HCT116 (cell line): Measurements from ENCODE around the gene MACROD1. TPM values are rescaled to one million over a fixed set of nuclear protein-coding genes. Genes with fewer than 3 reads are reported as not detected.

Source experiments
- ATAC-seq: fragments of 200-7000 bp; cut with Tn5 transposase; 2 replicates; pipeline ENCODE4 v1.9.1; 2020; ENCODE audit warnings: mild to moderate bottlenecking, moderate library complexity
- BruUV-seq: library from RNA; stranded (reverse); fragments of 400-500 nt; replicated peaks from 2 replicates; lab custom pipeline; 2021; lab: Mats Ljungman, UMichigan
- CTCF ChIA-PET: fragments of 300-600 bp; sonication (Branson Sonifier 250); formaldehyde crosslinking; loops from one replicate; lab custom pipeline; 2021; ENCODE audit warnings: antibody characterized with exemption; lab: Charles Lee
- POLR2A ChIA-PET: fragments of 300-600, 350-600 bp; sonication (Branson Sonifier 250); formaldehyde crosslinking; loops from one replicate; lab custom pipeline; 2021; ENCODE audit warnings: antibody characterized with exemption; lab: Charles Lee
- RAD21 ChIA-PET, 2 experiments: fragments of 300-600 bp; sonication (Branson Sonifier 250); formaldehyde crosslinking; loops; one replicate each; lab custom pipeline; 2023; ENCODE audit warnings: low total read pairs in 2 of 2; ENCODE audit not compliant: uncharacterized antibody in 2 of 2, unreplicated experiment in 2 of 2, low non-redundant PET in 1 of 2; lab: Charles Lee
- DNase-seq: peaks from one replicate; pipeline ENCODE4 v3.0.0-alpha.2; 2010; ENCODE audit warnings: low read depth, low spot score
- H2AFZ ChIP-seq: fragments of 200-600 bp; shearing (Covaris generic), sonication (generic); 2 replicates; pipeline ENCODE4 v1.6.1; 2017; ENCODE audit warnings: low read depth, mixed run types, mixed read lengths, antibody characterized with exemption, low read length; ENCODE audit not compliant: poor library complexity, severe bottlenecking
- H3K27ac ChIP-seq: 2 replicates; pipeline ENCODE4 v1.5.1; 2012; ENCODE audit warnings: low read depth, low read length
- H3K27me3 ChIP-seq: fragments of 200-600 bp; sonication (generic); 2 replicates; pipeline ENCODE4 v1.6.1; 2016; ENCODE audit warnings: mixed run types, low read length, mixed read lengths; ENCODE audit not compliant: insufficient read depth
- H3K36me3 ChIP-seq, 2 experiments: fragments of 200-500 bp in 1 of 2; fragments of 200-600 bp in 1 of 2; sonication (Bioruptor generic) in 1 of 2; sonication (generic) in 1 of 2; 2 replicates each; pipeline versions ENCODE4 v1.5.1 to v1.6.1; 2014 to 2016; ENCODE audit warnings: low read length in 2 of 2, inconsistent platforms in 1 of 2, mixed read lengths in 1 of 2, mixed run types in 1 of 2; ENCODE audit not compliant: insufficient read depth in 2 of 2, control insufficient read depth in 1 of 2
- H3K4me1 ChIP-seq, 2 experiments: fragments of 200-600 bp in 1 of 2; sonication (generic) in 1 of 2; 2 replicates each; pipeline versions ENCODE4 v1.5.1 to v1.6.1; 2012 to 2017; ENCODE audit warnings: low read length in 2 of 2, inconsistent platforms in 1 of 2, mild to moderate bottlenecking in 1 of 2, mixed read lengths in 1 of 2, mixed run types in 1 of 2, moderate library complexity in 1 of 2; ENCODE audit not compliant: insufficient read depth in 2 of 2, control insufficient read depth in 1 of 2
- H3K4me2 ChIP-seq: fragments of 200-600 bp; sonication (generic); 2 replicates; pipeline ENCODE4 v1.6.1; 2017; ENCODE audit warnings: mixed run types, low read length, mixed read lengths
- H3K4me3 ChIP-seq, 2 experiments: fragments of 200-600 bp in 1 of 2; sonication (generic) in 1 of 2; replicated peaks in 1 of 2; 2 replicates each; pipeline ENCODE4 v1.5.1; 2011 to 2016; ENCODE audit warnings: low read length in 2 of 2, control low read depth in 1 of 2, low read depth in 1 of 2, mild to moderate bottlenecking in 1 of 2, mixed read lengths in 1 of 2, mixed run types in 1 of 2
- H3K79me2 ChIP-seq: fragments of 200-600 bp; sonication (generic); 2 replicates; pipeline ENCODE4 v1.6.1; 2017; ENCODE audit warnings: mild to moderate bottlenecking, mixed run types, low read length, moderate library complexity, mixed read lengths; ENCODE audit not compliant: insufficient read depth
- H3K9ac ChIP-seq: fragments of 200-600 bp; sonication (generic); 2 replicates; pipeline ENCODE4 v1.6.1; 2016; ENCODE audit warnings: low read length, mixed read lengths
- H3K9me2 ChIP-seq: fragments of 200-600 bp; sonication (generic), shearing (Covaris generic); 2 replicates; pipeline ENCODE4 v1.6.1; 2017; ENCODE audit warnings: mixed run types, mild to moderate bottlenecking, moderate library complexity; ENCODE audit not compliant: insufficient read depth
- H3K9me3 ChIP-seq, 2 experiments: fragments of 200-500 bp in 1 of 2; fragments of 200-600 bp in 1 of 2; sonication (Bioruptor generic) in 1 of 2; sonication (generic) in 1 of 2; 2 replicates each; pipeline ENCODE4 v1.6.1; 2014 to 2017; ENCODE audit warnings: low read length in 2 of 2, mixed read lengths in 2 of 2, inconsistent platforms in 1 of 2, low read depth in 1 of 2, mild to moderate bottlenecking in 1 of 2, mixed run types in 1 of 2, moderate library complexity in 1 of 2; ENCODE audit not compliant: control insufficient read depth in 1 of 2, insufficient read depth in 1 of 2
- H4K20me1 ChIP-seq: fragments of 200-600 bp; sonication (generic), shearing (Covaris generic); 2 replicates; pipeline ENCODE4 v1.6.1; 2017; ENCODE audit warnings: mixed run types, mild to moderate bottlenecking, moderate library complexity; ENCODE audit not compliant: insufficient read depth
- CBX3 ChIP-seq: IDR thresholded peaks from 2 replicates; pipeline ENCODE4 v1.6.1; 2012; ENCODE audit warnings: low read depth
- CEBPB ChIP-seq: IDR thresholded peaks from 2 replicates; pipeline ENCODE4 v1.6.1; 2012; ENCODE audit warnings: low read depth
- POLR2A ChIP-seq: IDR thresholded peaks from 2 replicates; pipeline ENCODE4 v1.7.0; 2011; ENCODE audit warnings: borderline replicate concordance; ENCODE audit not compliant: insufficient read depth, insufficient read length; ENCODE audit errors: extremely low read depth
- SRF ChIP-seq: IDR thresholded peaks from 2 replicates; pipeline ENCODE4 v1.6.1; 2012; ENCODE audit warnings: low read depth
- intact Hi-C: fragments of 100-400 bp; cut with micrococcal nuclease; formaldehyde crosslinking; loops from 2 replicates; pipeline ENCODE4 v1.10.0; 2022
- total RNA-seq: library from RNA; stranded (reverse); gene quantifications from one replicate; pipeline ENCODE4 v1.2.1, GENCODE V29; 2021; ENCODE audit not compliant: unreplicated experiment
- TF ChIP-seq, protein P1 (sequence below): IDR thresholded peaks from 2 replicates; pipeline ENCODE4 v1.6.1; 2011; ENCODE audit warnings: mild to moderate bottlenecking, low read length, moderate library complexity; ENCODE audit not compliant: insufficient replicate concordance; ENCODE audit errors: extremely low read depth
- TF ChIP-seq, protein P2 (sequence below): IDR thresholded peaks from 2 replicates; pipeline ENCODE4 v1.6.1; 2012; ENCODE audit warnings: low read depth

The MACROD1 gene
- total RNA-seq, 1 experiment from 2014 or later = 61.1 TPM

DNA sequence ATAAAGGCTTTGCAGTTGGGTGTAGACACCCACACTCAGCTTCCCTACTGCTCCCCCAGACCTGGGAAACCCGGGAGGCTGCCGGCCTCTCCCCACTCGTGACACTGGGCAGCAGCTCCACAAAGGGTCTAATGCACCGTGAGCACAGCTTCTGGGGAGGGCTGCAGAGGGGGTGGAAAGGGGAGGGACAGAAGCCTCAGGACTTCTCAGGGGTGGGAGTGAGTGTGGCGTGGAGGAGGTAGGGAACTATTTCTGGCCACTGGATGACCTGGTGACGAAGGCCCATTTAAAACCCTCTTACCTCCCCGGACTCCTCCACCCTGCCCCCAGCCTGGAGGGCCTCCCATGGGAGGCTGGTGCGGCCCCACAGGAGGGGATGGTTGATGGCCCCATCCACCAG lies 56.6 kb downstream of the MACROD1 start (continued):
- no peak for TF ChIP-seq CEBPB
- TF ChIP-seq, protein P1, sequence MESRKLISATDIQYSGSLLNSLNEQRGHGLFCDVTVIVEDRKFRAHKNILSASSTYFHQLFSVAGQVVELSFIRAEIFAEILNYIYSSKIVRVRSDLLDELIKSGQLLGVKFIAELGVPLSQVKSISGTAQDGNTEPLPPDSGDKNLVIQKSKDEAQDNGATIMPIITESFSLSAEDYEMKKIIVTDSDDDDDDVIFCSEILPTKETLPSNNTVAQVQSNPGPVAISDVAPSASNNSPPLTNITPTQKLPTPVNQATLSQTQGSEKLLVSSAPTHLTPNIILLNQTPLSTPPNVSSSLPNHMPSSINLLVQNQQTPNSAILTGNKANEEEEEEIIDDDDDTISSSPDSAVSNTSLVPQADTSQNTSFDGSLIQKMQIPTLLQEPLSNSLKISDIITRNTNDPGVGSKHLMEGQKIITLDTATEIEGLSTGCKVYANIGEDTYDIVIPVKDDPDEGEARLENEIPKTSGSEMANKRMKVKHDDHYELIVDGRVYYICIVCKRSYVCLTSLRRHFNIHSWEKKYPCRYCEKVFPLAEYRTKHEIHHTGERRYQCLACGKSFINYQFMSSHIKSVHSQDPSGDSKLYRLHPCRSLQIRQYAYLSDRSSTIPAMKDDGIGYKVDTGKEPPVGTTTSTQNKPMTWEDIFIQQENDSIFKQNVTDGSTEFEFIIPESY = no peak
- TF ChIP-seq SRF = no peak
- no peak for TF ChIP-seq POLR2A
- TF ChIP-seq, protein P2, sequence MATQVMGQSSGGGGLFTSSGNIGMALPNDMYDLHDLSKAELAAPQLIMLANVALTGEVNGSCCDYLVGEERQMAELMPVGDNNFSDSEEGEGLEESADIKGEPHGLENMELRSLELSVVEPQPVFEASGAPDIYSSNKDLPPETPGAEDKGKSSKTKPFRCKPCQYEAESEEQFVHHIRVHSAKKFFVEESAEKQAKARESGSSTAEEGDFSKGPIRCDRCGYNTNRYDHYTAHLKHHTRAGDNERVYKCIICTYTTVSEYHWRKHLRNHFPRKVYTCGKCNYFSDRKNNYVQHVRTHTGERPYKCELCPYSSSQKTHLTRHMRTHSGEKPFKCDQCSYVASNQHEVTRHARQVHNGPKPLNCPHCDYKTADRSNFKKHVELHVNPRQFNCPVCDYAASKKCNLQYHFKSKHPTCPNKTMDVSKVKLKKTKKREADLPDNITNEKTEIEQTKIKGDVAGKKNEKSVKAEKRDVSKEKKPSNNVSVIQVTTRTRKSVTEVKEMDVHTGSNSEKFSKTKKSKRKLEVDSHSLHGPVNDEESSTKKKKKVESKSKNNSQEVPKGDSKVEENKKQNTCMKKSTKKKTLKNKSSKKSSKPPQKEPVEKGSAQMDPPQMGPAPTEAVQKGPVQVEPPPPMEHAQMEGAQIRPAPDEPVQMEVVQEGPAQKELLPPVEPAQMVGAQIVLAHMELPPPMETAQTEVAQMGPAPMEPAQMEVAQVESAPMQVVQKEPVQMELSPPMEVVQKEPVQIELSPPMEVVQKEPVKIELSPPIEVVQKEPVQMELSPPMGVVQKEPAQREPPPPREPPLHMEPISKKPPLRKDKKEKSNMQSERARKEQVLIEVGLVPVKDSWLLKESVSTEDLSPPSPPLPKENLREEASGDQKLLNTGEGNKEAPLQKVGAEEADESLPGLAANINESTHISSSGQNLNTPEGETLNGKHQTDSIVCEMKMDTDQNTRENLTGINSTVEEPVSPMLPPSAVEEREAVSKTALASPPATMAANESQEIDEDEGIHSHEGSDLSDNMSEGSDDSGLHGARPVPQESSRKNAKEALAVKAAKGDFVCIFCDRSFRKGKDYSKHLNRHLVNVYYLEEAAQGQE = no peak

DNA sequence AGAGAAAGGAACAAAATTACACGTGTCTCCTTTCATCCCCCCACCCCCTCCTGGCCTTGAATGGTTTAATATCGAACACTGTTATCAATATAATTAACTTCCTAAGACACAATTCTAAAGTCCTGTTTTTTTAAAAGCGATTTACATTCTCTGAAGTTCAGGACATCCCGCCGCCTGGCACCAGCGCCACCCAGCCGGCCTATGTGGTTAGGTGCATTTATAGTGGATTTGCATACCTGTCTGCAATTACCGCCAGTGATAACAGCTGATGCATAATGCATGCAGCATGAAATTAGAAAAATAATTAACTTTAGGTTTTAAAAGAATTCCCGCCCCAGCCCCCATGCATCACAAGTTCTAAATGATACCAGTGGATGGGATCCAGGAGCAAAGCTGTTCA lies 58.6 kb downstream of the MACROD1 start:
- TF ChIP-seq CBX3 = no peak
- H2AFZ ChIP-seq = no peak overlapping the region
- no peak overlapping the region for H3K4me3 ChIP-seq
- H3K9ac ChIP-seq = no peak overlapping the region
- ATAC-seq (no peak), DNase-seq (no peak)
- H3K9me3 ChIP-seq = no peaks in the 10 kb centered on the region
- H3K9me2 ChIP-seq = no peaks in the 10 kb centered on the region
- RAD21 ChIA-PET = no interaction called here
- CTCF ChIA-PET = no interaction called here
- no peaks in the 10 kb centered on the region for H3K36me3 ChIP-seq
- no peaks in the 10 kb centered on the region for H3K27me3 ChIP-seq
- no peaks in the 10 kb centered on the region for H3K4me1 ChIP-seq
- POLR2A ChIA-PET = no interaction called here
- no peak overlapping the region for H3K27ac ChIP-seq
- no TSS peak for BruUV-seq
- no peaks in the 10 kb centered on the region for H3K79me2 ChIP-seq
- no peaks in the 10 kb centered on the region for H4K20me1 ChIP-seq
- no peak overlapping the region for H3K4me2 ChIP-seq
- intact Hi-C loops = loop anchor here (10.0 kb wide), 1 partner anchor 53 kb away; no protein-coding TSS in a partner anchor
